Erythroblast (primary cell): Measurements from ENCODE around the gene TXNDC2.
A peak's percentile ranks its signal among the peaks of the same experiment; 100 is the strongest.
"Not testable (repeated sequence)": the region's sequence is repeated elsewhere in the genome, so short reads cannot be mapped to it uniquely, and the experiment has no call there.

Source experiments
- DNase-seq, 2 experiments: peaks; one replicate each; lab custom pipeline; 2025; lab: John Stamatoyannopoulos, UW
- GATA1 ChIP-seq: IDR thresholded peaks from 2 replicates; pipeline ENCODE4 v1.6.1; 2011; ENCODE audit warnings: low read depth, mild to moderate bottlenecking, control low read depth, low read length, moderate library complexity
- POLR2A ChIP-seq: IDR thresholded peaks from 2 replicates; pipeline ENCODE4 v1.6.1; 2011; ENCODE audit warnings: mild to moderate bottlenecking, low read length

Gene TXNDC2

GRCh38 chr18:9852266-9853081, 33.3 kb upstream of the TXNDC2 start:
- TF ChIP-seq GATA1 (no peak), POLR2A (no peak)
- DNase-seq, result peak in 1 of 2 experiments; percentile 33

DNA sequence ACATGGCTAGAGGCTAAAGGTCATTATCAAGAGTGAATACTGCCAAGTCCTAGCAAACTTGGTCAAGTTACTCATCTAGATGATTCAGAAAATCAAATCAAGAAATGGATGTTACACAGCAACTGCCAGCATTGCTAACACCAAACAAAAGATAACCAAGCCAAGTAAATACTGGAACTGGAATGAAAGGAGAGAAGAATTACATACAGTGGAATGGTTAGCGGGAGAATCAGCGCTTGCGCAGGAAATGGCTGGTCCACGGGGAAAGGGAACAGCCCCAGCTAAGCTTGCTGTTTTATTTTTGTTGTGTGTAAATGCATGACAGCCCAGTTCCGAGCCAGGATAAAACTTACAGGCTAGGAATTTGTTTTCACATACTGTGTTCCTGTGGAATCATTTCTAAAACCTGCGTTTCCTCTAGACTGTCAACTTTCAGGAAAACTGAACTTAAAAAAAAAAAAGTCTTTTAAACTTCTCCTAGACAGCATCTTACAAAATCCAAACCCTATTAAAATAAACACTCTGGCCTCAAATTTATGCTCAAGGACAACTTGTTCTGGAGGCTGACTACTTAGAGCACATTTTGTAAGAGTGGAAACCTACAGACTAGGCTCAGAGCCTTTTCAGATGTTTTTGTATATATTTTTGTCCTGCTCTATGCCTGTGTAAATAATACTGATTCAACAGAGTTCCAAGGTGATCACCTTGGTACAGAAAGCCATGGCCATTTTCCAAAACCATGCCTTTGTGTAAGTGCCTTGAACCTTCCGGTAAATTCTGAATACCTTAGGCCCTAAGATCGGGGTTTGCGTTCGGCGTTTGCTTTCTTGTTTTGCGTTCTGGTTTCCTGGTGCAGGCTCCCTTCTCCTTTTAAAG, 30.7 kb upstream of the TXNDC2 start:
- no peak for TF ChIP-seq GATA1
- no peak for DNase-seq

DNA sequence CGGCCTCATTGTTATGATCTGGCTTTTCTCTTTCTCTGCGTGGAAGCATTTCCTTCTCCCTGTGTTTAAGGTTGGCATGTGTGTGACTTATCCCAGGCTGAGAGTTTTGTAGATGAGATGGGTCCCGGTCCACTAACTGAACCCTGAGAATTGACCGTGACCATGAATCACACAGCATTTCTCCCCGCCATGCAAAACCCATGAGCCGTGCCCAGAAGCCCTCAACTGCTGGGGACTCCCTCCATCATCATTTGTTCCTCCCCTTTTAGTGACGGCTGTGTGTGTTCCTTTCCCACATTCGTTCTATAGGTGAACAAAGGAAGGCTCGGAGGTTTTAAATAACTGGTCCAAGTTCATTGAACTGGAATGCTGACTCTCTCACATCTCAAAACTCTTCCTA, 30.1 kb upstream of the TXNDC2 start:
- TF ChIP-seq GATA1, result no peak
- no peak for TF ChIP-seq POLR2A
- DNase-seq, result no peak

- no peak for TF ChIP-seq POLR2A
- TF ChIP-seq GATA1, result no peak
- DNase-seq, result no peak
Observed at GRCh38 chr18:9856092-9856491, 29.7 kb upstream of the TXNDC2 start.

DNA sequence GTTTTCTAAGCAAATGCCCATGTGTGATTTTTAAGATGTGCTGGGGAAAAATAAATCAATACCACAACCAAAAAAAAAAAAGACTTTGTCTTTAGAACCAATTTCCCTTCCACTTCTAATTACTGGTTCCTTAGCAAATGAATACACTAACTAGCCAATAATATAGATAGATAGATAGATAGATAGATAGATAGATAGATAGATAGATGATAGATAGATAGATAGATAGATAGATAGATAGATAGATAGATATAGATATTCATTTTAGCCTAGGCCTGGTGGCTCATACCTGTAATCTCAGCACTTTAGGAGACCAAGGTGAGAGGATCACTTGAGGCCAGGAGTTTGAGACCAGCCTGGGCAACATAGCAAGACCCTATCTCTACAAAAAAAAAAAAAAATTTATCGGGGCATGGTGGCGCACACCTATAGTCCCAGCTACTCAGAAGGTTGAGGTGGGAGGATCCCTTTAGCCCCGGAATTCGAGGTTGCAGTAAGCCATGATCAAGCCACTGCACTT, 28.2 kb upstream of the TXNDC2 start:
- not testable (repeated sequence) for DNase-seq

- TF ChIP-seq POLR2A (no peak), GATA1 (no peak)
- no peak for DNase-seq
Observed at GRCh38 chr18:9858642-9859041, 27.1 kb upstream of the TXNDC2 start.

DNA sequence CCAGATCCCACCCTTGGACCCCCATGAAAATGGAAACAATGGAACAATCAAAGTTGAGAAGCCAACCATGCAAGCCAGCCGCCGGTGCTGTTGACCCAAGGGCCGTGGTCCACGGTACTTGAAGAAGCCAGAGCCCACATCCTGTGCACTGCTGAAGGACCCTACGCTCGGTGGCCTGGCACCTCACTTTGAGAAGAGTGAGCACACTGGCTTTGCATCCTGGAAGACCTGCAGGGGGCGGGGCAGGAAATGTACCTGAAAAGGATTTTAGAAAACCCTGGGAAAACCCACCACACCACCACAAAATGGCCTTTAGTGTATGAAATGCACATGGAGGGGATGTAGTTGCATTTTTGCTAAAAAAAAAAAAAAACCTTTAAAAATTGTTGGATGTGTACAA, 26.5 kb upstream of the TXNDC2 start:
- no peak for DNase-seq
- TF ChIP-seq POLR2A (no peak), GATA1 (no peak)

- DNase-seq, result no peak
- no peak for TF ChIP-seq GATA1
- no peak for TF ChIP-seq POLR2A
Observed at GRCh38 chr18:9860682-9861081, 25.1 kb upstream of the TXNDC2 start.

DNA sequence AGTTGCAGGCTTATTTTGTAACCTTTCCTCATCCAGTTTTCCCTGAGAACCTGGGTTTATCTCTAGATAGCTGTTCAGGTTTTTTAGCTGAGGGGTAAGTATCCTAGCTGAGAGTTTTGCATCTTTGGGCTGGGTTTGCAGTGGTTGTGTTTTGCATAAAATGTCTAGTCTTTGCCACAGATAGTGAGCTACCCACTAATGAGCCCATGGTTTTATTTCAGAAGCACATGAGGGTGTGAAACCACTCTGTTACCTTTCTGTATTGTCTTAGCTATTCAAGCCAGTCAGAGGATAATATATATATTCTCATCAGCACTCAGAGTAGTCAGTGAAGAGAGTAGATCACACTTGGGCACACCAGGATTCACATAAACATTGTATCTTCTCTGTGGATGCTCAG, 24.6 kb upstream of the TXNDC2 start:
- TF ChIP-seq GATA1 (no peak), POLR2A (no peak)
- no peak for DNase-seq

- no peak for DNase-seq
- no peak for TF ChIP-seq GATA1
- no peak for TF ChIP-seq POLR2A
Observed at GRCh38 chr18:9861933-9862332, 23.8 kb upstream of the TXNDC2 start.

DNA sequence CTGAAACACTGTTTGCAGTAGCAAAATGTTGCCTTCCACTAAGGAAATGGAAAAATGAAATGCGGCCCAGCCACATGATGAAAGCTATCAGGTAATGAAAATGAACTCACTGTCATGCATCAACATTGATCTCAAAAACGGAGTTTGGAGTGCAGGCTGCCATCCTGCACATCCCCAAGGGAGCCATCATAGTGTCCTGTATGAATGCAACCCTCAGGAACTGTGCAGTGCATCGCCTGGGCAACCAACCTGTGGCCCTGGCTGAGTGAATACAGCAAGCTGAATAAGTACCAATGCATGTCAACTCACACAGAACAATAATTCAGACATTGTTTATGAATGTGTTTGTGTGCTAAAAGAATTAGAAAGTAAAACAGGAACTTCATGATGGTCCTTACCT, 23.1 kb upstream of the TXNDC2 start:
- TF ChIP-seq GATA1 (no peak), POLR2A (no peak)
- DNase-seq, result no peak

GRCh38 chr18:9863282-9863681, 22.5 kb upstream of the TXNDC2 start:
- no peak for DNase-seq
- no peak for TF ChIP-seq GATA1
- no peak for TF ChIP-seq POLR2A

- DNase-seq, result peak in 1 of 2 experiments; percentile 30
- TF ChIP-seq POLR2A (no peak), GATA1 (no peak)
Observed at GRCh38 chr18:9865764-9866490, 19.8 kb upstream of the TXNDC2 start.
